ENCODE results near the gene RND2. TPM values are rescaled to one million over a fixed set of nuclear protein-coding genes. Genes with fewer than 3 reads are reported as not detected.

The RND2 gene
- total and polyA plus RNA-seq, 2 of the 13 experiments (the other 11 are each of a cell fraction or from before 2014, with no cell fraction given), result 0.05 to 0.11 TPM

DNA sequence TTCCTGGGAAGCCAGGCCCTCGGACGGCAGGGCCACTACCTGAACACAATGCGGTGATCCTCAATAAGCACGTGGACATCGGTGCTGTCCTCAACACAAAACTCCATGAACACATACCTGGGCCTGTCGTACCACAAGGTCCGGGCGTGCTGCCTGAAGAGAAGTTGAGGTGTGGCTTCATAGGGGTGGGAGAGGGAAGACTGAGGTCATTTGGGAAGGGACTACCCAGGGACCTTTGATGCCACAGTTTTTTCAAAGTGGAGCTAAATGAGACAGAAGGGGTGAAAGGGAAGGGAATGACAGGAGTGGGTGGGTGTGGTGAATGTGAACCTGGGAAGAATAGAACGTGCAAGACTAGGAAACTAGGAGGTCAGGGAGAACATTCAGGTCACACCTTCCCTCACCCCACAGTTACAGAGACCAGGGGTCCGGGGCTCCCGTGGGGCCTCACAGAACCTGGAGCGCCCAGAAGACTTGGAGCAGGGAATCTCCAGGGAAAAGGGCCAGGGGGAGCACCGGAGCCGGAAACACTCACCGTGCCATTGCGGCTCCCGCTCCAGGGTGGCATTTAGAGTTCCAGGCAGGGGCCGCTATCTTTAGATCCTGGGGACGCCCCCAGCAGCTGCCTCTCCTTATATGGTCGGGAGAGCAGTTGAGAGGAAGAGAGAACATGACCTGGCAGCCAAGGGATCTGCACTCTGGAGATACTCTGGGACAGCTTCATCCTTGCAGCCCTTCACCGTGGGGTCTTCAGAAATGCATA, 45.3 kb upstream of the RND2 start, which contains the start of gene PTGES3L (continued):
- TF ChIP-seq, protein P1, sequence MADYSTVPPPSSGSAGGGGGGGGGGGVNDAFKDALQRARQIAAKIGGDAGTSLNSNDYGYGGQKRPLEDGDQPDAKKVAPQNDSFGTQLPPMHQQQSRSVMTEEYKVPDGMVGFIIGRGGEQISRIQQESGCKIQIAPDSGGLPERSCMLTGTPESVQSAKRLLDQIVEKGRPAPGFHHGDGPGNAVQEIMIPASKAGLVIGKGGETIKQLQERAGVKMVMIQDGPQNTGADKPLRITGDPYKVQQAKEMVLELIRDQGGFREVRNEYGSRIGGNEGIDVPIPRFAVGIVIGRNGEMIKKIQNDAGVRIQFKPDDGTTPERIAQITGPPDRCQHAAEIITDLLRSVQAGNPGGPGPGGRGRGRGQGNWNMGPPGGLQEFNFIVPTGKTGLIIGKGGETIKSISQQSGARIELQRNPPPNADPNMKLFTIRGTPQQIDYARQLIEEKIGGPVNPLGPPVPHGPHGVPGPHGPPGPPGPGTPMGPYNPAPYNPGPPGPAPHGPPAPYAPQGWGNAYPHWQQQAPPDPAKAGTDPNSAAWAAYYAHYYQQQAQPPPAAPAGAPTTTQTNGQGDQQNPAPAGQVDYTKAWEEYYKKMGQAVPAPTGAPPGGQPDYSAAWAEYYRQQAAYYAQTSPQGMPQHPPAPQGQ (CRISPR knock-in tag; IDR thresholded peaks at IDR 0.05; ENCODE audit: borderline replicate concordance), result no peak
- no peak for TF ChIP-seq NKX3-1 (CRISPR knock-in tag; IDR thresholded peaks at IDR 0.05)
- TF ChIP-seq RFXANK (CRISPR knock-in tag; IDR thresholded peaks at IDR 0.05), result no peak
- no peak for TF ChIP-seq ZNF331 (CRISPR knock-in tag; IDR thresholded peaks at IDR 0.05)
- TF ChIP-seq, protein P2, sequence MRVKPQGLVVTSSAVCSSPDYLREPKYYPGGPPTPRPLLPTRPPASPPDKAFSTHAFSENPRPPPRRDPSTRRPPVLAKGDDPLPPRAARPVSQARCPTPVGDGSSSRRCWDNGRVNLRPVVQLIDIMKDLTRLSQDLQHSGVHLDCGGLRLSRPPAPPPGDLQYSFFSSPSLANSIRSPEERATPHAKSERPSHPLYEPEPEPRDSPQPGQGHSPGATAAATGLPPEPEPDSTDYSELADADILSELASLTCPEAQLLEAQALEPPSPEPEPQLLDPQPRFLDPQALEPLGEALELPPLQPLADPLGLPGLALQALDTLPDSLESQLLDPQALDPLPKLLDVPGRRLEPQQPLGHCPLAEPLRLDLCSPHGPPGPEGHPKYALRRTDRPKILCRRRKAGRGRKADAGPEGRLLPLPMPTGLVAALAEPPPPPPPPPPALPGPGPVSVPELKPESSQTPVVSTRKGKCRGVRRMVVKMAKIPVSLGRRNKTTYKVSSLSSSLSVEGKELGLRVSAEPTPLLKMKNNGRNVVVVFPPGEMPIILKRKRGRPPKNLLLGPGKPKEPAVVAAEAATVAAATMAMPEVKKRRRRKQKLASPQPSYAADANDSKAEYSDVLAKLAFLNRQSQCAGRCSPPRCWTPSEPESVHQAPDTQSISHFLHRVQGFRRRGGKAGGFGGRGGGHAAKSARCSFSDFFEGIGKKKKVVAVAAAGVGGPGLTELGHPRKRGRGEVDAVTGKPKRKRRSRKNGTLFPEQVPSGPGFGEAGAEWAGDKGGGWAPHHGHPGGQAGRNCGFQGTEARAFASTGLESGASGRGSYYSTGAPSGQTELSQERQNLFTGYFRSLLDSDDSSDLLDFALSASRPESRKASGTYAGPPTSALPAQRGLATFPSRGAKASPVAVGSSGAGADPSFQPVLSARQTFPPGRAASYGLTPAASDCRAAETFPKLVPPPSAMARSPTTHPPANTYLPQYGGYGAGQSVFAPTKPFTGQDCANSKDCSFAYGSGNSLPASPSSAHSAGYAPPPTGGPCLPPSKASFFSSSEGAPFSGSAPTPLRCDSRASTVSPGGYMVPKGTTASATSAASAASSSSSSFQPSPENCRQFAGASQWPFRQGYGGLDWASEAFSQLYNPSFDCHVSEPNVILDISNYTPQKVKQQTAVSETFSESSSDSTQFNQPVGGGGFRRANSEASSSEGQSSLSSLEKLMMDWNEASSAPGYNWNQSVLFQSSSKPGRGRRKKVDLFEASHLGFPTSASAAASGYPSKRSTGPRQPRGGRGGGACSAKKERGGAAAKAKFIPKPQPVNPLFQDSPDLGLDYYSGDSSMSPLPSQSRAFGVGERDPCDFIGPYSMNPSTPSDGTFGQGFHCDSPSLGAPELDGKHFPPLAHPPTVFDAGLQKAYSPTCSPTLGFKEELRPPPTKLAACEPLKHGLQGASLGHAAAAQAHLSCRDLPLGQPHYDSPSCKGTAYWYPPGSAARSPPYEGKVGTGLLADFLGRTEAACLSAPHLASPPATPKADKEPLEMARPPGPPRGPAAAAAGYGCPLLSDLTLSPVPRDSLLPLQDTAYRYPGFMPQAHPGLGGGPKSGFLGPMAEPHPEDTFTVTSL (CRISPR knock-in tag; IDR thresholded peaks at IDR 0.05; ENCODE audit: borderline replicate concordance), result 0 out of 2 replicates have a peak, but pooled peaks have one; percentile 39
- no peak for TF ChIP-seq ZNF484 (CRISPR knock-in tag; IDR thresholded peaks at IDR 0.05; ENCODE audit: borderline replicate concordance, low read depth)
- TF ChIP-seq, protein P3, sequence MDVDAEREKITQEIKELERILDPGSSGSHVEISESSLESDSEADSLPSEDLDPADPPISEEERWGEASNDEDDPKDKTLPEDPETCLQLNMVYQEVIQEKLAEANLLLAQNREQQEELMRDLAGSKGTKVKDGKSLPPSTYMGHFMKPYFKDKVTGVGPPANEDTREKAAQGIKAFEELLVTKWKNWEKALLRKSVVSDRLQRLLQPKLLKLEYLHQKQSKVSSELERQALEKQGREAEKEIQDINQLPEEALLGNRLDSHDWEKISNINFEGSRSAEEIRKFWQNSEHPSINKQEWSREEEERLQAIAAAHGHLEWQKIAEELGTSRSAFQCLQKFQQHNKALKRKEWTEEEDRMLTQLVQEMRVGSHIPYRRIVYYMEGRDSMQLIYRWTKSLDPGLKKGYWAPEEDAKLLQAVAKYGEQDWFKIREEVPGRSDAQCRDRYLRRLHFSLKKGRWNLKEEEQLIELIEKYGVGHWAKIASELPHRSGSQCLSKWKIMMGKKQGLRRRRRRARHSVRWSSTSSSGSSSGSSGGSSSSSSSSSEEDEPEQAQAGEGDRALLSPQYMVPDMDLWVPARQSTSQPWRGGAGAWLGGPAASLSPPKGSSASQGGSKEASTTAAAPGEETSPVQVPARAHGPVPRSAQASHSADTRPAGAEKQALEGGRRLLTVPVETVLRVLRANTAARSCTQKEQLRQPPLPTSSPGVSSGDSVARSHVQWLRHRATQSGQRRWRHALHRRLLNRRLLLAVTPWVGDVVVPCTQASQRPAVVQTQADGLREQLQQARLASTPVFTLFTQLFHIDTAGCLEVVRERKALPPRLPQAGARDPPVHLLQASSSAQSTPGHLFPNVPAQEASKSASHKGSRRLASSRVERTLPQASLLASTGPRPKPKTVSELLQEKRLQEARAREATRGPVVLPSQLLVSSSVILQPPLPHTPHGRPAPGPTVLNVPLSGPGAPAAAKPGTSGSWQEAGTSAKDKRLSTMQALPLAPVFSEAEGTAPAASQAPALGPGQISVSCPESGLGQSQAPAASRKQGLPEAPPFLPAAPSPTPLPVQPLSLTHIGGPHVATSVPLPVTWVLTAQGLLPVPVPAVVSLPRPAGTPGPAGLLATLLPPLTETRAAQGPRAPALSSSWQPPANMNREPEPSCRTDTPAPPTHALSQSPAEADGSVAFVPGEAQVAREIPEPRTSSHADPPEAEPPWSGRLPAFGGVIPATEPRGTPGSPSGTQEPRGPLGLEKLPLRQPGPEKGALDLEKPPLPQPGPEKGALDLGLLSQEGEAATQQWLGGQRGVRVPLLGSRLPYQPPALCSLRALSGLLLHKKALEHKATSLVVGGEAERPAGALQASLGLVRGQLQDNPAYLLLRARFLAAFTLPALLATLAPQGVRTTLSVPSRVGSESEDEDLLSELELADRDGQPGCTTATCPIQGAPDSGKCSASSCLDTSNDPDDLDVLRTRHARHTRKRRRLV (CRISPR knock-in tag; IDR thresholded peaks at IDR 0.05), result no peak; the same call in 1 of the 2 replicates
- no peak for TF ChIP-seq SMARCE1 (IDR thresholded peaks at IDR 0.05; ENCODE audit: borderline replicate concordance)
- TF ChIP-seq HNF4G (IDR thresholded peaks at IDR 0.05; ENCODE audit: borderline replicate concordance, low read depth, low read length), result no peak
- TF ChIP-seq HNF4G (CRISPR knock-in tag; IDR thresholded peaks at IDR 0.05; ENCODE audit: borderline replicate concordance, low read depth), result no peak
- peak; percentile 12; the same call in 1 of the 2 replicates for TF ChIP-seq STAG1 (CRISPR knock-in tag; IDR thresholded peaks at IDR 0.05)

Data from HepG2 (cell line).